ENCODE results near the gene MALSU1. TPM values are rescaled to one million over a fixed set of nuclear protein-coding genes. Genes with fewer than 3 reads are reported as not detected.

Gene MALSU1
- 112 TPM for total RNA-seq
- long read RNA-seq, transcript MALSU1-202 (4 exons, 3,044 nt): major isoform, 34 of 37 reads
- long read RNA-seq, partial matches to known transcripts: 0 of 37 reads
- long read RNA-seq, other reads (novel, unspliced or antisense): 0 of 37 reads

DNA sequence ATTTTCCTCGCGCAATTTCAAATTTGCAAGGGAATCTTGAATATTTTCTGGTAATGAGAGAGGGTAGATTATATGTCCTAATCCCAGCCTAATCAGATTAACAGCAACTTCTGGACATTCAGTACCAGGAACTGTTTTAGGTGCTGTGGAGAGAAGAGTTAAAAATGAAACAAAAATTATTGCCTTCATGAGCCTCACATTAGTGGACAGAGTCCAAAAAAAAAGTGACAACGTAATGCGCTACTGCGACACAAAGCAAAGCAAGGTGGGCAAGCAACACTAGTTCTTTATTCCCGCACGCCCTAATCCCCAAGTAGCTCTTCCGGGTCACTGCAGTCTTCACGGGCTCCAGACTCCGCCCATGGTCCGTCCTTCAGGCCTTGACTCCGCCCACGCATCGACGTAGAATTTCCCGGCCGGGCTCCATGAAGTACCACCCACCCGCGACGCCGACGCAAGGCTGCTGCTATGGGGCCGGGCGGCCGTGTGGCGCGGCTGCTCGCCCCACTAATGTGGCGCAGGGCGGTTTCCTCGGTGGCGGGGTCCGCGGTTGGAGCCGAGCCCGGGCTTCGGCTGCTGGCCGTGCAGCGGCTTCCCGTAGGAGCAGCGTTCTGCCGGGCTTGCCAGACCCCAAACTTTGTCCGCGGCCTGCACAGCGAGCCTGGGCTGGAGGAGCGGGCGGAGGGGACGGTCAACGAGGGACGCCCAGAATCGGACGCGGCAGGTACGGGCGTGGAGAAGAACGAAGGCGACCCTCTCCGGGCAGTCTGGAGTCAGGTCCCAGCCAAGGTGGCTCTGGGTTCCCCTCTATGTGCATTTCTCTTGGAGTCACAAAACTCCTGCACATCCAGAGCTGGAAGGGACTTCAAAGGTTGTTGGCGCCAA lies at the start of gene MALSU1:
MALSU1 (plus strand) TSS at position 455 of the 885 bp plus-strand sequence; CDS start at position 469, 14 bp downstream.
- intact Hi-C loops (cut with DNase I): no loop called here
- ATAC-seq (ENCODE audit: poor library complexity): peak; percentile 100
- peak; percentile 99 for DNase-seq

DNA sequence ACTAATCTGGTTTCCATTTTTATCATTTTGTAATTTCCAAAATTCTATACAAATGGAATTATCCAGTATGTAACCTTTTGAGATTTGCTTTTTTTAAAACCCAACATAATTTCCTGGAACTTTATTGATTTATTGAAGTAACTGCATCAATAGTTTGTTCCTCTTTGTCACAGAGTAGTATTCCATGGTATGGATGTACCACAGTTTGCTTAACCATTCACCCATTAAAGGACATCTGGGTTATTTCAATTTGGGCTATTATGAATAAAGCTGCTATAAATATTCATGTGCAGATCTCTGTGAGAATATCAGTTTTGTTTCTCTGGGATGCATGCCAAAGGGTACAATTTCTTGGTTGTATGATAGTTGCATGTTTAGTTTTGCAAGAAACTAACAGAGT lies 49.7 kb upstream of the MALSU1 start:
- ATAC-seq (ENCODE audit: poor library complexity): no peak
- intact Hi-C loops (cut with DNase I): loop anchor here (5.0 to 10.0 kb wide), 2 partner anchors 52 to 145 kb away; partner anchors contain the start of gene KLHL7
- DNase-seq: no peak

DNA sequence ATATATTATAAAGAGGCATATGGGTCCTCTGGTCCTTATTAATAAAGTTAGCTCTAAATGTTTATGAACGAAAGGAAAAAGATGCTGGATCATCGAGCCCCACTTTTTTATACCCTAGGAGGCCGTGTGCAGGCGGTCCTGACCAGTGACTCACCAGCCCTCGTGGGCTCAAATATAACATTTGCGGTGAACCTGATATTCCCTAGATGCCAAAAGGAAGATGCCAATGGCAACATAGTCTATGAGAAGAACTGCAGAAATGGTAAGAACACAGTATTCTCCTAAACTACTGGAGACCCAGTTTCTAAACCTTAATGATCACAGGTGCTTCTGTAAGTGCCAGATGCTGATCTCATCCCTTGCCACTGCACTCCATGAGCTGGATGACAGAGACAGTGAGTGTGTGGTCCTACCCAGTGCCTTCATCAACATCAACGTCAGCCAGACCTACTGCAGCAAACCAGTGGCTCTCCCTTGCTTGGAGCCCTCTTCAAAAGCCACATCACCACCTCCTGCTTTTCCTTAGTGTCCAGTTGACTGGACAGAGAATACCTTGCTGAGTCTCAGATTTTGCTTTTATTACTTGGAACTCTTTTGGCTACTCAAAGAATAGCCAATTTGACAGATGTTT lies 45.0 kb upstream of the MALSU1 start:
- DNase-seq (no peak), ATAC-seq (ENCODE audit: poor library complexity) (no peak)
- intact Hi-C loops (cut with DNase I): no loop called here

DNA sequence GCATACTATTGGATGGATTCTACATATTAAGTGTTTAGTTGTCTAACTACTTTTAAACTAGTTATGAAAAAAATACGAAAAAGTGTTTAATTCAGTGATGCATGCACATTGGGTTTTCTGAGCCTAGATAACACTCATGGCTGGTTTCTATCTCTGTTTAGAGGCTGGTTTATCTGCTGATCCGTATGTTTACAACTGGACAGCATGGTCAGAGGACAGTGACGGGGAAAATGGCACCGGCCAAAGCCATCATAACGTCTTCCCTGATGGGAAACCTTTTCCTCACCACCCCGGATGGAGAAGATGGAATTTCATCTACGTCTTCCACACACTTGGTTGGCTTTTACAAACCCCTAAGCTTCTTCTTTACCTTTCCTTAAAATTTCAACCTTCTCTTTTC lies 42.4 kb upstream of the MALSU1 start:
- no peak for ATAC-seq (ENCODE audit: poor library complexity)
- DNase-seq: no peak
- intact Hi-C loops (cut with DNase I): no loop called here

DNA sequence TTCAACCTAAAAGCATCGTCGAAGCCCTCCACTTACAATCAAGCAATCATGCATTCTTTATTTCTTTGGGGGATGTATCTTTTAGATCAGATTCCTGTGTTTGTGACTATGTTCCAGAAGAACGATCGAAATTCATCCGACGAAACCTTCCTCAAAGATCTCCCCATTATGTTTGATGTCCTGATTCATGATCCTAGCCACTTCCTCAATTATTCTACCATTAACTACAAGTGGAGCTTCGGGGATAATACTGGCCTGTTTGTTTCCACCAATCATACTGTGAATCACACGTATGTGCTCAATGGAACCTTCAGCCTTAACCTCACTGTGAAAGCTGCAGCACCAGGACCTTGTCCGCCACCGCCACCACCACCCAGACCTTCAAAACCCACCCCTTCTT lies 38.8 kb upstream of the MALSU1 start:
- ATAC-seq (ENCODE audit: poor library complexity) (no peak), DNase-seq (no peak)
- intact Hi-C loops (cut with DNase I): no loop called here

DNA sequence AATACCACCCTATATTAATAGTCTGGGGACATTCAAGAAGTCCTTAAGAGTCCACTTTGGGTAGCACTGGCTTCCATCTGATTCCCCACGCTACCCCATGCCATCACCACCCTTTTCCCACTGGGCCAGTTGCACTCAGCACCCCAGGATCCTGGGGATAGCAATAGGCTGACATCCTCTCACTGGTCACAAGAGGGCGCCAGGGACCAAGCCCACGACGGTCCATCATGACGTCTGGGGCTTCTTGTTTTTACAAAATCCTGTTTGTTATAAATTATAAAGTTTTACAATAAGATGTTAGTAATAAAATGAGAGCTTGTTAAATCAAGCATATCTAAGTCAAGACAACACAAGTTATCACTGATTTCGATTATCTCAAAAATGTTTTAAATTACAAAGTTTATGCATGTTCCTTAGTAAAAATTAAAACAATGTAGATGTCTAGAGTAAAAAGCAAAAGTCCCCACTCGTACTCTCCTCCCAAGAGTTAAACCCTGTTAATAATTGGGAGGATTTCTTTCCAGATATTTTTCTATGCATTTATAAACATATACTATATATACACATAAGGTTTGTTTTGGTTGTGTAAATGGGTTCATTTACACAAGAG lies 37.2 kb upstream of the MALSU1 start:
- intact Hi-C loops (cut with DNase I): no loop called here

DNA sequence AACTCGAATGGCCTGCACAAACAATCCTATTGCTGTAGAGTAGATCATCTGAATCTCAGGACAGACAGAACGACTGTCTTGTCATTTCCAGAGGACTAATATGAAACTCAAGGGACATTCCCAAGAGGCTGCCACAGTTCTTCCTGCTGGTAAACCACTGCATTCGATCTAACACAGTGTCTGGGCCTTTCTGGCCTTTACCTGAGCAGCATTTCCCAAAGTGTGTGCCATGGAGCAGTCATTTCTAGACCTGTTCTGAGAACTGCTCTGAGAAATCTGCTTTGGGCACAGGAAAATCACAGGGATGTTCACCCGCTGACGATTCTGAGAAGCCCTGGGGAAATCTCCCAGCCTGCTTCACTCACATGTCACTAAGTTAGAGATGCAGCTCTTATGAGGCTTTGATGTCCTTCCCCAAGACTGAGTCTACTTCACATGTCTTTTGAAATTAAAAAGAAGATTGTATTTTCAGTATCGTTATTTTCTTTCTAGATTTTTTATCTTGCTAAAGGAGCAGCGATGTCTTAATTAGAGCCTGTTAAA lies 34.2 kb upstream of the MALSU1 start:
- intact Hi-C loops (cut with DNase I): no loop called here
- DNase-seq: no peak
- ATAC-seq (ENCODE audit: poor library complexity): no peak

More for the DNA sequence above, 37.2 kb upstream of the MALSU1 start:
- ATAC-seq (ENCODE audit: poor library complexity): peak; percentile 86
- DNase-seq: peak; percentile 63

DNA sequence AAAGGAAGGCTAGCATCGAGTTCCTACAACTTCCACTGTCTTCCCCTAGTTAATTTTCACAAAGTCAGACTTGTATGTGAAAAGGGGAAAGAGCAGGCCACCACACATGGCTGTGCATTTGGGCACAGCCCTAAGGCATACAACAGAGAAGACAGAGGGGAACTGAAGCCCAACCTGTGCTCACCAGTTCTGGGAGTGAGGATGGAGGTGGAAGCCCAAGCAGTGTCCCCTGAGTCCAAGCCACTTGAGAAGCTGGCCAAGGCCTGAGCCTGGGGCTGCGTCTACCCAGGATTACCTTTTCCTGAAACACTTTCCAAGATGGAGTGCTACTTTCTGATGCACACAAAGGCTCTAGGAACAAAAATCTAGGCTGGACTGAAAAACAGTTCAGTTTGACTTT lies 32.2 kb upstream of the MALSU1 start:
- no peak for ATAC-seq (ENCODE audit: poor library complexity)

DNA sequence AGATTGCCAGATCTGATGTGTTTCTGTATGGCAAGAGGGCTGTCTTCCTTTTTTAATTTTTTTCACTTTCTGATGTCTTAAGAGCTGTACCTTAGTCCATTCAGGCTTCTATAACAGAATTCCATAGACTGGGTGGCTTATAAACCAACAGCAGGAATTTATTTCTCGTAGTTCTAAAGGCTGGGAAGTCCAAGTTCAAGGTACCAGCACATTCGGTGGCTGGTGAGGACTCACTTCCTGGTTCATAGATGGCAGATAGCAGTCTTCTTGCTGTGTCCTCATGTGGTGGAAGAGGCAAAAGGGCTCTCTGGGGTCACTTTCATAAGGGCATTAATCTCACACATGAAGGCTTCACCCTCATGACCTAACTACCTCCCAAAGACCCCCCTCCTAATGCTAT lies 31.8 kb upstream of the MALSU1 start:
- DNase-seq (no peak), ATAC-seq (ENCODE audit: poor library complexity) (no peak)
- intact Hi-C loops (cut with DNase I): no loop called here

More for the DNA sequence above, 32.2 kb upstream of the MALSU1 start:
- DNase-seq: no peak
- intact Hi-C loops (cut with DNase I): no loop called here

DNA sequence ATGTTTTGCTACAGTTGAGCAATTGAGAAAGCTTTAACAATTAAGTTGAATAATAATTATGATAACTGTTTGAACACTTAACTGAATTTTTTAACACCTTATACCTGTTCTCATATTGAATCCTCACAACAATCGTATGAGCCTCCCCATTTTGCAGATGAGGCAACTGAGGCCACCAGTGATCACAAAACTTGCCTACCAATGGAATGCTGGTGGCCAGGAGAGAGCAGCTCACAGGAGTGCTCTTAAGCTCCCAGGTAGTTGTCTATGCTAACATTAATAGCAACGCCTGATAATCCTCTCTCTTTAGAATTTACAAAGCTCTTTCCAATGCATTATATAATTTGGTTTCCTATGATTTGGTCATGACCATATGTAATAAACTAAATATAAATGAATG lies 31.0 kb upstream of the MALSU1 start:
- DNase-seq (no peak), ATAC-seq (ENCODE audit: poor library complexity) (no peak)
- intact Hi-C loops (cut with DNase I): no loop called here

DNA sequence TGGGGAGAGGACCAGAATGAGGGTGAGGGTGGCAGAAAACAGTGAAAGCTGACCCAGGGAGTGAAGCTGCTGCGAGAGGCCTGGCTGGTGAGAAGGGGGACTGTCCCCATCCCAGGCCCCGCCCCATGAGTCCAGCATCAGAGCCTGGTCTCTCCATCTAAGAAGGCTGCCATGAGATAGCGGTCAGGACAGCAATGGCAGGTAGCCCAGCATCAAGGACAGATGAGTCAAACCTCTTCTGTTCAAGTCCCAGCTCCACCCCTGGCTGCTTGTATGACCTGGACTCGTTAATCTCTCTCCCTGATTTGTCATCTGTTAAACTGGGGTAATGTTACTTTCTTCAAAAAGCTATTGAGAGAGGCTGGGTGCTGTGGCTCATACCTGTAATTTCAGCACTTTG lies 30.4 kb upstream of the MALSU1 start:
- intact Hi-C loops (cut with DNase I): no loop called here
- ATAC-seq (ENCODE audit: poor library complexity) (peak; percentile 81), DNase-seq (peak; percentile 56)

DNA sequence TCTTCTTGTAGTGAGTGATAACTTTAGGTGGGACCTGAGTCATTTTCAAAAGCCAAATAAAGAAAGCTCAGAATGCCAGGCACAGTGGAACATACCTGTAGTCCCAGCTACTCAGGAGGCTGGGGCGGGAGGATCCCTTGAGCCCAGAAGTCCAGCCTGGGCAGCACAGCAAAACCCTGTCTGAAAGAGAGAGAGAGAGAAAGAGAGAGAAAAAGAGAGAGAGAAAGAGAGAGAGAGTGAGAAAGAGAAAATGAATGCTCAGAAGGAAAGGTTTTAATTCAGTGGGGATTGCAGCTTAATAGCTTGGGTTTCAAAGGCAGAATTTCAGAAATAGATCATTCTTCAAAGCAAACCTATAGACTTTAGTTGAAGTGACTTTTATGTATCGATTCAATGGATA lies 26.9 kb upstream of the MALSU1 start:
- intact Hi-C loops (cut with DNase I): no loop called here
- no peak for DNase-seq
- no peak for ATAC-seq (ENCODE audit: poor library complexity)

DNA sequence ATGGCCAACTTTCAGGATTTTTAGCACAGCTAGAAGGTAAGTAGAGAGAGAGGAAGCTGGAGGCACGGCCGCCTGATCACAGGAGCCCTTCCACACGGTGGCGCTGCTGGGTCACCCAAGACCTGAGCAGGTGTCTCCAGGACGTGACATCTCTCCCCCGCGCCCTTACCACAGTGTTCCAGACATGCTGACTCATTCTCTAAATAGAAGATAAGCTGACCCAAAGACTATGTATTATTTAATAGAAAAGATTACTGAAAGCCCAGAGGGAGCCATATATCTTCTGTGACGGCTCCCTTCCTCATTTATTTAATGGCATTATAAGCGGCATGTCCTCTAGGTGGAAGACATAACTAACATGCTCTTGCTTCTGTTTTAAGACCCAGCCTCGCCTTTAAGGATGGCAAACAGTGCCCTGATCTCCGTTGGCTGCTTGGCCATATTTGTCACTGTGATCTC lies 26.0 kb upstream of the MALSU1 start:
- intact Hi-C loops (cut with DNase I): no loop called here
- peak; percentile 89 for ATAC-seq (ENCODE audit: poor library complexity)
- peak; percentile 91 for DNase-seq

DNA sequence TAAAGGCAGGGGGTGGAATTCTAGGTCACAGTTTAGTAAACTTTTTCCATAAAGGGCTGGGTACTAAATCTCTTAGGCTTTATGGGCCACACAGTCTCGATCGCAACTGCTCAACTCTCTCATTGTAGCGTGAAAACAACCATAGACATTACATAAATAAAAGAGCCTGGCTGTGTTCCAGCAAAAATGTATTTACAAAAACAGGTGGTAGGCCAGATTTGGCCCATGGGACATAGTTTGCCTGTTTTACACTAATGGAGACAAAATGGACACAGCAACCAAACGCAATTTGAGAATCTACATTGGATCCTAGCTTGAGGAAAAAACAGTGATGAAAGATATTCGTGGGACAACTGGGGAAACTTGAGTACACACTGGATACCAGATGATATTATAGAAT lies 23.2 kb upstream of the MALSU1 start:
- ATAC-seq (ENCODE audit: poor library complexity) (no peak), DNase-seq (no peak)
- intact Hi-C loops (cut with DNase I): no loop called here

DNA sequence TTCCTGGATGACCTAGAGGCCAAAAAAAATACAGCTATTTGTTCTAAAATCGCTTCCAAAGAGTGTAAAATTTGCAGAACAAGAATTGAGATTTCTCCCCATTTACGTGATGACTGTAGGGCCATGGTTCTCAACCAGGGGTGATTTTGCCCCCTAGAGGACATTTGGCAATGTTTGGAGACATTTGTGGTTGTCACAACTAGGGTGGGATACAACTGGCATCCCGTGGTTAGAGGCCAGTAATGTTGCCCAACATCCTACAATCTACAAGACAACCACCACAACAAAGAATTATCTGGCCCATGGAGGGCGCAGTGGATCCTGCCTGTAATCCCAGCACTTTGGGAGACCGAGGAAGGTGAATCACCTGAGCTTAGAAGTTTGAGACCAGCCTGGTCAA lies 22.8 kb upstream of the MALSU1 start:
- no peak for ATAC-seq (ENCODE audit: poor library complexity)
- intact Hi-C loops (cut with DNase I): no loop called here

DNA sequence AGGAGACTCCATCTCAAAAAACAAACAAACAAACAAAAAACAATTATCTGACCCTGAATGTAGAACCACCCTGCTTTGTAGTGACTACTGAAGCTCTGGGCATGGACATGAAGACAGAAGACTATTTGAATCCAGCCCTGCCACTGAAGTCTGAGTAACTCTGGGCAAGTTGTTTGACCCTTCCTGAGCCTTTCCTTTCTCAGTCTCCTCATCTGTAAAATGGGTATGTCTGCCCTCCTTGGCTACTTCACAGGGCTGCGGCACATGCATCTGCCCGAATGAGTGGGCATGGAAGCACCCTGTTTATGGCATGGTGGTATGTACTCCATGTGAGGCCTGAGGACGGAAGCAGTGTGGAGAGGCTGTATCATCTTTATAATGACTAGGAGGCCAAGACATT lies 22.2 kb upstream of the MALSU1 start:
- no peak for ATAC-seq (ENCODE audit: poor library complexity)
- no peak for DNase-seq
- intact Hi-C loops (cut with DNase I): no loop called here

More for the DNA sequence above, 22.8 kb upstream of the MALSU1 start:
- no peak for DNase-seq

DNA sequence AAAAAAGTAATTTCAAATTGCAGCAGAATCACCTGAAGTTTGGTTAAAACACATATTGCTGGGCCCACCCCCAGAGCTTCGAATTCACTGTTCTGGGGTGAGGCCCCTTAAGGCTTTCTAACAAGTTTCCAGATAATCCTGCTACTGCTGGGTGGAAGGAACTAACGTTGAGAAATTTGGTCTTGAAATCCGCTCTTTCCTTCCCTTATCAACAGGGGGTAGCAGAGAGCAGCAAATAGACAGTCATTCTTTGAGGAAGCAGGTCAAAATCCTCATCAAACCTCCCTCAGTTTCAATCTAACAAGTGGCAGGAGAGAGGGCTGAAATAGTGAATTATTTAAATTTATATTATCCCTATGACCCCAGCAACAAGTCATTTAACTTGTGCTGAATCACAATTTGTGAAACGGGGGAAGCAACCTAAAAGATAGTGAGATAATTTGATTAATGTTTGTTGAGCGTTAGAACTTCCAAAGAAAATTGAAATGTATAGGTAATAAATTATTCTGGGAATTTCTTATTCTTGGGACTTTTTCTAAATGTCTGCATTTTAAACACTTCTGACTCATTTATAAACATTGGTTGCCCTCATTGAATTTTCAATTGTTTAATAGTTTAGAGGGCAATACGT lies 21.7 kb upstream of the MALSU1 start:
- ATAC-seq (ENCODE audit: poor library complexity) (peak; percentile 66), DNase-seq (no peak)
- intact Hi-C loops (cut with DNase I): no loop called here

DNA sequence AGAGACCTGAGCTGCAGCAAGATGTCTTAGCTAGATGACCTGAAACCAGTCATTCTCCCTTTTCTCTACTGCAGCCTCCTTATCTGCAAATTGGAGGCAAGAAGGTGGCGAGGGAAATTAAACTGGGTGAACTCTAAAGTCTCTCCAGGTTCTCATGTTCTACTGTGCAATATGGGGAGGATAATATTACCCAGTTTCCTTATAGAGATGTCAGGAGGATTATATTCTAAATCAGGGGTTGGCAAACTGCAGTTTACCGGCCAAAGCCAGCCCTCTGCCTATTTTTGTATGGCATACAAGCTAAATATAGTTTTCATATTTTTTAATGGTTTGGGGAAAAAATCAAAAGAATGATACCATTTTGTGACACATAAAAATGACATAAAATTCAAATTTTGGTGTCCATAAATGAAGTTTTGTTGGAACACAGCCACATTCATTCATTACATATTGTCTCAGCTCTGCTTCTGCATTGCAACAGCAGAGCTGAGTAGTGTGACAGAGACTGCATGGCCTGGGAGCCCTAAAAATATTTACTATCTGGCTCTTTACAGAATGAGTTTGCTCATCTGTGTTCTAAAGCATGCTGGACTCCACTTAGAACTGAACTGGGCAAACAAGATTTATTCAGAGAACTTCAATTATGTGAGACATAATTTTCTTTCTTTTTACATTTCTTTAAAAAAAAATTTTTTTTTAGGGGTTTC lies 19.2 kb upstream of the MALSU1 start:
- DNase-seq: no peak
- ATAC-seq (ENCODE audit: poor library complexity): no peak
- intact Hi-C loops (cut with DNase I): no loop called here
